Measurements from ENCODE around the gene KIF26B. TPM values are rescaled to one million over a fixed set of nuclear protein-coding genes. Genes with fewer than 3 reads are reported as not detected.

Gene KIF26B
- total and polyA plus RNA-seq, 4 donors = 10.9 to 37.1 (median 19.2) TPM

DNA sequence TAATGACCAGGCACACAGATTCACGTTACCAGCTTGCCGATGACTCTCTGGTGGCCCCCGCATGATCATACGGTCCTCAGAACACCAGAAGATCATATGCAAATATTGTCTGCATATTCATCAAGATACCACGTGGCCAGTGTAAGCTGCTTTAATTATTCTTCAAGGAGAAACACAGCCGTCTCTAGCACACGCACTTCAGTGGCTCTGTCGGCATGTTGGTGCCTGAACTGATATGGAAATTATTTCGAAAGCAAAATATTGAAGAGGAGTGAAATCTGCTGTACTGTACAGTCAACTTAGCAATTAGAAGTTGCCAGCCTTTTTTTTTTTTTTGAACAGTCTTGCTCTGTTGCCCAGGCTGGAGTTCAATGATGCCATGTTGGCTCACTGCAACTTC, 5.9 kb upstream of the KIF26B start:
- WGBS (ENCODE audit: insufficient coverage) = 76% methylated on average over 9 of the region's 9 CpGs

GRCh38 chr1:245153081-245153551, 1.7 kb upstream of the KIF26B start:
- H3K9me3 ChIP-seq (ENCODE audit: control insufficient read depth, insufficient read depth, low read length) = no peaks in the 10 kb centered on the region
- H3K36me3 ChIP-seq (ENCODE audit: control insufficient read depth, insufficient read depth, low read length) = no peaks in the 10 kb centered on the region
- WGBS (ENCODE audit: insufficient coverage) = 0% methylated on average over 26 of the region's 29 CpGs
- H3K4me1 ChIP-seq (ENCODE audit: control insufficient read depth, insufficient read depth, low read length) = peaks cover 35% of the 10 kb centered on the region
- peak overlapping the region; percentile 67 for H3K4me3 ChIP-seq (ENCODE audit: low read depth, low read length)
- peak overlapping the region; percentile 47 for H3K27ac ChIP-seq (ENCODE audit: low read depth, low read length)
- H3K27me3 ChIP-seq (ENCODE audit: control insufficient read depth, insufficient read depth, low read length) = peaks cover 22% of the 10 kb centered on the region
- DNase-seq (ENCODE audit: low read depth in 4 of 6, low spot score in 6 of 6) = peak in 5 of 6 donors; percentile 66 to 98 (median 82)

More for the DNA sequence above, 5.9 kb upstream of the KIF26B start:
- peak in 2 of 6 donors; percentile 26 to 40 for DNase-seq (ENCODE audit: low read depth in 4 of 6, low spot score in 6 of 6)
- peaks cover 9% of the 10 kb centered on the region for H3K4me1 ChIP-seq (ENCODE audit: control insufficient read depth, insufficient read depth, low read length)
- H3K4me3 ChIP-seq (ENCODE audit: low read depth, low read length) = no peak overlapping the region
- H3K9me3 ChIP-seq (ENCODE audit: control insufficient read depth, insufficient read depth, low read length) = no peaks in the 10 kb centered on the region
- H3K27ac ChIP-seq (ENCODE audit: low read depth, low read length) = no peak overlapping the region
- peaks cover 7% of the 10 kb centered on the region for H3K27me3 ChIP-seq (ENCODE audit: control insufficient read depth, insufficient read depth, low read length)
- no peaks in the 10 kb centered on the region for H3K36me3 ChIP-seq (ENCODE audit: control insufficient read depth, insufficient read depth, low read length)

GRCh38 chr1:245153552-245154428, 995 bp upstream of the KIF26B start:
- no peaks in the 10 kb centered on the region for H3K36me3 ChIP-seq (ENCODE audit: control insufficient read depth, insufficient read depth, low read length)
- peaks cover 35% of the 10 kb centered on the region for H3K4me1 ChIP-seq (ENCODE audit: control insufficient read depth, insufficient read depth, low read length)
- WGBS (ENCODE audit: insufficient coverage) = under 1% methylated on average over 76 of the region's 76 CpGs
- DNase-seq (ENCODE audit: low read depth in 4 of 6, low spot score in 6 of 6) = peak in 3 of 6 donors; percentile 60 to 87 (median 70)
- H3K27me3 ChIP-seq (ENCODE audit: control insufficient read depth, insufficient read depth, low read length) = peaks cover 22% of the 10 kb centered on the region
- H3K27ac ChIP-seq (ENCODE audit: low read depth, low read length) = peak overlapping the region; percentile 73
- H3K9me3 ChIP-seq (ENCODE audit: control insufficient read depth, insufficient read depth, low read length) = no peaks in the 10 kb centered on the region
- peak overlapping the region; percentile 67 for H3K4me3 ChIP-seq (ENCODE audit: low read depth, low read length)

DNA sequence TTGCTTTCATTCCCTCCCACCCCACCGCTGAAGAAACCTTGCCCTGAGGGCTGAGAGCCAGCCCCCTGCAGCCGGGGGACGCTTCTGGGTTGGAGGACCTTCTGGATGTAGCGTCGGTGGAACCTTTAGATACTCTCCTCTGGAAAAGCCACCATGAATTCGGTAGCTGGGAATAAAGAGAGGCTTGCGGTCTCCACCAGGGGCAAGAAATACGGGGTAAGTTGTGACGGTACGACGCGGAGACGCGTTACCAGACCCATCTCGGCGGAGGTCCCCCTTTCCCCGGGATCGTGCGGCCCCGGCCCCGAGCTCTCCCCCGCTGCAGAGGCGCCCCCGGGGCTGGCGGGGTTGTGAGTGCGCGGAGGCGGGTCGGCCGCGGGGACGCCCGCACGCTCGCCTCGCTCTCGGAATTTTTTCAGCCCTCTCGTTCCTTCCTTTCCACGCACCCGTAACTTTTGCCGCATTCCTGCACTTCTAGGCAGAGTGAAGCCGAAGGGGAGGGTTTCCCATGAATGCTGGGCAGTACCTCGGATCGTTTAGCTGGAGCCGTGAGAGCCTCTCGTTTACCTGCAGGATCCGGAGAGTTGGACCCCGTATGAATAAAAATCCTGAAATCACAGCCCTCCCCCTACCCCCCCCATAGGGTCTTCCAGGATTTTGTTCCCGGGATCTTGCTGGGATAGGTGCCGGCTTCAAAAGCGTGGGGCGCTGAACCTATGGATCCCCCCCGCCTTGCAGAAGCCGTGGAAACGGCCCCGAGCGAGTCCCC, 671 bp downstream of the KIF26B start:
- peak overlapping the region; percentile 67 for H3K4me3 ChIP-seq (ENCODE audit: low read depth, low read length)
- H3K27me3 ChIP-seq (ENCODE audit: control insufficient read depth, insufficient read depth, low read length) = peaks cover 25% of the 10 kb centered on the region
- peak overlapping the region; percentile 73 for H3K27ac ChIP-seq (ENCODE audit: low read depth, low read length)
- WGBS (ENCODE audit: insufficient coverage) = 0% methylated on average over 56 of the region's 57 CpGs
- DNase-seq (ENCODE audit: low read depth in 4 of 6, low spot score in 6 of 6) = peak in 2 of 6 donors; percentile 68 to 69
- no peaks in the 10 kb centered on the region for H3K36me3 ChIP-seq (ENCODE audit: control insufficient read depth, insufficient read depth, low read length)
- no peaks in the 10 kb centered on the region for H3K9me3 ChIP-seq (ENCODE audit: control insufficient read depth, insufficient read depth, low read length)
- peaks cover 35% of the 10 kb centered on the region for H3K4me1 ChIP-seq (ENCODE audit: control insufficient read depth, insufficient read depth, low read length)

DNA sequence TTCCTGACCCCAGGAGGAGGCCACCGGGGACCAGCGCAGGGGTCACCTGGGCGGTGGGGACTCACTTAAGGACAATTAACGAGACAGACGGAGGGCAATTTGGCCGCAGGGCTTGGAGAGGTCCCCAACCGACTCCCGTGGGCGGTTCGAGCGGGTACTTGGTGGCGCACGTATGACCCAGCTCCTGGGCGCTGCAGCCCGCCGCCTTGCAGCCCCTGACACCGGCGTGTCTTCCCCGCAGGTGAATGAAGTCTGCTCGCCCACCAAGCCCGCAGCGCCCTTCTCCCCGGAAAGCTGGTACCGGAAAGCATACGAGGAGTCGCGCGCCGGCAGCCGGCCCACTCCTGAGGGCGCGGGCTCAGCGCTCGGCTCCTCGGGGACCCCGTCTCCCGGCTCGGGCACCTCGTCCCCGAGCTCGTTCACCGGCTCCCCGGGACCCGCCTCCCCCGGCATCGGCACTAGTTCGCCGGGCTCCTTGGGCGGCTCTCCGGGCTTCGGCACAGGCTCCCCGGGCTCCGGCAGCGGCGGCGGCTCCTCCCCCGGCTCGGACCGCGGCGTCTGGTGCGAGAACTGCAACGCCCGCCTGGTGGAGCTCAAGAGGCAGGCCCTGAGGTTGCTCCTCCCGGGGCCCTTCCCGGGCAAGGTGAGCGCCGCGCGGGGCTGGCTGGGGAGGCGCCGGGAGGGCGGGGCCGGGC, 1.4 kb downstream of the KIF26B start:
- no peaks in the 10 kb centered on the region for H3K9me3 ChIP-seq (ENCODE audit: control insufficient read depth, insufficient read depth, low read length)
- H3K4me3 ChIP-seq (ENCODE audit: low read depth, low read length) = peak overlapping the region; percentile 67
- H3K36me3 ChIP-seq (ENCODE audit: control insufficient read depth, insufficient read depth, low read length) = no peaks in the 10 kb centered on the region
- DNase-seq (ENCODE audit: low read depth in 4 of 6, low spot score in 6 of 6) = peak in 2 of 6 donors; percentile 91 to 92
- 0% methylated on average over 74 of the region's 74 CpGs for WGBS (ENCODE audit: insufficient coverage)
- H3K27ac ChIP-seq (ENCODE audit: low read depth, low read length) = peak overlapping the region; percentile 52
- H3K4me1 ChIP-seq (ENCODE audit: control insufficient read depth, insufficient read depth, low read length) = peaks cover 35% of the 10 kb centered on the region
- peaks cover 25% of the 10 kb centered on the region for H3K27me3 ChIP-seq (ENCODE audit: control insufficient read depth, insufficient read depth, low read length)

DNA sequence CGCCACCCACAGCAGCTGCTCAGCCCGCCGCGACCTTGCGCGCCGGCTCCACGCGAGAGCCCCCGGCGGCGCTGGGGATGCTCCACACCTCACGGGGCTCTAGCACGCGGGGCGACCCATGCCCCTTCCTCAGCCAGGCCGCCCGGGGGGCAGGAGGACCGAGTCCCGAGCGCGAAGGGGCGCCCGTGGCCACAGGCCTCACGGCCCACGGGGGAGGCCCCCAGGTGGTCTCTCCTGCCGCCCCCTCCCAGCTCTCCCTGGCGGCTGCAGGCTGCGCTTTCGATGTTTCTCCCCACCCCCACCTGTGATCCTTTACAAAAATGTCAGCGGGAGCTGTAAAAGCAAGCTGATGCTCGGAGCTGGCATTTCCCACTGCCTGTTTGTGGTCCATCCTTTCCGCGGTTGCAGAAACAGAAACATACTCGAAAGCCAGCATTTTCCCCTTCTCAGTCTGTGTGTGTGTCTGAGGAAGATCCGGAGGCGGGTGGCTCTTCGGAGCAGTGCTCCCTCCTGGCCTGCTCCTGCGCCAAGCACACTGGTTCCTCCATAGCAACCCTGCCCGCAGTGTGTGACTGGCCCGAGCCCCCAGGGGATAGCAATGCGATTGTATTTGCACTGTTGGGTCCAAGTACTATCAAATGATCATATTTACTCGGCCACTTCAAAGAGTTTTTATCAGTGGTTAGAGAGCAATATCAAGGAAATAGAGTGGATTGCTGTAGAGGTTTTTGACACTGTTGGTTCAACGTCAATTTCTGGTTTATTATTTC, 2.1 kb downstream of the KIF26B start:
- 1% methylated on average over 37 of the region's 44 CpGs for WGBS (ENCODE audit: insufficient coverage)
- peaks cover 25% of the 10 kb centered on the region for H3K27me3 ChIP-seq (ENCODE audit: control insufficient read depth, insufficient read depth, low read length)
- no peaks in the 10 kb centered on the region for H3K9me3 ChIP-seq (ENCODE audit: control insufficient read depth, insufficient read depth, low read length)
- peak overlapping the region; percentile 67 for H3K4me3 ChIP-seq (ENCODE audit: low read depth, low read length)
- no peak overlapping the region for H3K27ac ChIP-seq (ENCODE audit: low read depth, low read length)
- no peaks in the 10 kb centered on the region for H3K36me3 ChIP-seq (ENCODE audit: control insufficient read depth, insufficient read depth, low read length)
- peaks cover 37% of the 10 kb centered on the region for H3K4me1 ChIP-seq (ENCODE audit: control insufficient read depth, insufficient read depth, low read length)
- peak in 2 of 6 donors; percentile 71 to 85 for DNase-seq (ENCODE audit: low read depth in 4 of 6, low spot score in 6 of 6)

GRCh38 chr1:245158913-245159312, 4.1 kb downstream of the KIF26B start:
- WGBS (ENCODE audit: insufficient coverage) = 60% methylated on average over 3 of the region's 3 CpGs
- no peaks in the 10 kb centered on the region for H3K36me3 ChIP-seq (ENCODE audit: control insufficient read depth, insufficient read depth, low read length)
- H3K4me3 ChIP-seq (ENCODE audit: low read depth, low read length) = no peak overlapping the region
- H3K9me3 ChIP-seq (ENCODE audit: control insufficient read depth, insufficient read depth, low read length) = no peaks in the 10 kb centered on the region
- no peak overlapping the region for H3K27ac ChIP-seq (ENCODE audit: low read depth, low read length)
- H3K27me3 ChIP-seq (ENCODE audit: control insufficient read depth, insufficient read depth, low read length) = peaks cover 17% of the 10 kb centered on the region
- peaks cover 28% of the 10 kb centered on the region for H3K4me1 ChIP-seq (ENCODE audit: control insufficient read depth, insufficient read depth, low read length)
- DNase-seq (ENCODE audit: low read depth in 4 of 6, low spot score in 6 of 6) = peak in 1 of 6 donors; percentile 70

DNA sequence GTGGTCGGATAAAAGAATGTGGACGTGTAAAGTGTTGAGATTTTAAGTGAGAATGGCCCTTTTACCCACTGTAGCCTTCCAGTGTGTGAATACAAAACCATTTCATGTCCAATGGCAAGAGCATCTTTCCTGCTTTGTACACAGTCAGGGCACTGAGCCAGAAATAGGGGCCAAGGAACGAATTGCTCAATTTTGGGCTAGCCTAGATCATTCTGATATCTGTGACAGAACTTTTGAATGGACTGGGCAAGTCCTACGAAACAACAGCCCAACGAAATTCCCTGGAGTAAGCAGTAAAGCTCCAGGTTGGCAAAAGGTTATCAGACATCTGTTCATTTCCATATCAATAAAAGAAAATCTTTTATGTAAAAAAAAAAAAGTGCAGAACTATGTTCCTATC, 5.5 kb downstream of the KIF26B start:
- H3K4me1 ChIP-seq (ENCODE audit: control insufficient read depth, insufficient read depth, low read length) = peaks cover 18% of the 10 kb centered on the region
- H3K36me3 ChIP-seq (ENCODE audit: control insufficient read depth, insufficient read depth, low read length) = no peaks in the 10 kb centered on the region
- WGBS (ENCODE audit: insufficient coverage) = 40% methylated on average over 4 of the region's 5 CpGs
- DNase-seq (ENCODE audit: low read depth in 4 of 6, low spot score in 6 of 6) = peak in 2 of 6 donors; percentile 51 to 64
- H3K4me3 ChIP-seq (ENCODE audit: low read depth, low read length) = no peak overlapping the region
- H3K9me3 ChIP-seq (ENCODE audit: control insufficient read depth, insufficient read depth, low read length) = no peaks in the 10 kb centered on the region
- no peak overlapping the region for H3K27ac ChIP-seq (ENCODE audit: low read depth, low read length)
- H3K27me3 ChIP-seq (ENCODE audit: control insufficient read depth, insufficient read depth, low read length) = peaks cover 13% of the 10 kb centered on the region

Measured in spinal cord (tissue), 10 donors.